Mesenchymal stem cell (in vitro differentiated cells and primary cell): ENCODE measurements around the gene SLN.

Experiments used
- DNase-seq: peaks from one replicate; pipeline ENCODE4 v3.0.0-alpha.2; 2013
- H2AFZ ChIP-seq: one replicate; pipeline ENCODE4 v1.6.1; 2013; ENCODE audit warnings: low read depth, mild to moderate bottlenecking, control low read depth, inconsistent platforms, low read length, moderate library complexity
- H2AK5ac ChIP-seq: 2 replicates; pipeline ENCODE4 v1.6.1; 2013; ENCODE audit warnings: low read length, moderate library complexity, mild to moderate bottlenecking, inconsistent platforms; ENCODE audit not compliant: severe bottlenecking
- H2BK120ac ChIP-seq: one replicate; pipeline ENCODE4 v1.6.1; 2013; ENCODE audit warnings: low read depth, mild to moderate bottlenecking, inconsistent platforms, low read length, moderate library complexity
- H2BK12ac ChIP-seq, 2 experiments: one replicate each; pipeline ENCODE4 v1.6.1; 2013; ENCODE audit warnings: inconsistent platforms in 2 of 2, low read length in 2 of 2, mild to moderate bottlenecking in 2 of 2, moderate library complexity in 2 of 2, control low read depth in 1 of 2
- H2BK15ac ChIP-seq: one replicate; pipeline ENCODE4 v1.6.1; 2013; ENCODE audit warnings: mild to moderate bottlenecking, low read depth, inconsistent platforms; ENCODE audit not compliant: poor library complexity, severe bottlenecking
- H2BK5ac ChIP-seq: 2 replicates; pipeline ENCODE4 v1.6.1; 2013; ENCODE audit warnings: low read depth, mild to moderate bottlenecking, low read length, control low read depth, inconsistent platforms; ENCODE audit not compliant: poor library complexity, severe bottlenecking
- H3K14ac ChIP-seq, 2 experiments: one replicate each; pipeline ENCODE4 v1.6.1; 2013; ENCODE audit warnings: inconsistent platforms in 2 of 2, low read length in 2 of 2, control low read depth in 1 of 2, mild to moderate bottlenecking in 1 of 2, moderate library complexity in 1 of 2
- H3K18ac ChIP-seq, 2 experiments: one replicate each; pipeline ENCODE4 v1.6.1; 2013; ENCODE audit warnings: inconsistent platforms in 2 of 2, low read length in 2 of 2, control low read depth in 1 of 2, low read depth in 1 of 2, mild to moderate bottlenecking in 1 of 2
- H3K23ac ChIP-seq, 2 experiments: one replicate each; pipeline ENCODE4 v1.6.1; 2013; ENCODE audit warnings: inconsistent platforms in 2 of 2, low read length in 2 of 2, mild to moderate bottlenecking in 2 of 2, moderate library complexity in 2 of 2, control low read depth in 1 of 2
- H3K27ac ChIP-seq: 2 replicates; pipeline ENCODE4 v1.5.1; 2013; ENCODE audit warnings: mild to moderate bottlenecking, moderate library complexity, low read length, control low read depth, inconsistent platforms; ENCODE audit not compliant: poor library complexity, severe bottlenecking
- H3K27me3 ChIP-seq, 2 experiments: 2 replicates each; pipeline versions ENCODE4 v1.6.1 to v1.7.0; 2013; ENCODE audit warnings: low read length in 2 of 2, mild to moderate bottlenecking in 2 of 2, moderate library complexity in 2 of 2, control low read depth in 1 of 2, inconsistent platforms in 1 of 2; ENCODE audit not compliant: control insufficient read depth in 1 of 2, insufficient read depth in 1 of 2
- H3K36me3 ChIP-seq, 2 experiments: 2 replicates each; pipeline versions ENCODE4 v1.6.1 to v1.7.0; 2013; ENCODE audit warnings: low read length in 2 of 2, control low read depth in 1 of 2, inconsistent platforms in 1 of 2, low read depth in 1 of 2, mild to moderate bottlenecking in 1 of 2; ENCODE audit not compliant: insufficient read depth in 2 of 2, control insufficient read depth in 1 of 2
- H3K4ac ChIP-seq, 2 experiments: one replicate each; pipeline ENCODE4 v1.6.1; 2013; ENCODE audit warnings: inconsistent platforms in 2 of 2, low read length in 2 of 2, mild to moderate bottlenecking in 2 of 2, moderate library complexity in 2 of 2, control low read depth in 1 of 2, low read depth in 1 of 2
- H3K4me1 ChIP-seq: 2 replicates; pipeline ENCODE4 v1.6.1; 2013; ENCODE audit warnings: low read depth, low read length, control low read depth; ENCODE audit not compliant: control insufficient read depth, insufficient read depth
- H3K4me2 ChIP-seq: 2 replicates; pipeline ENCODE4 v1.6.1; 2013; ENCODE audit warnings: low read length, mild to moderate bottlenecking, inconsistent platforms; ENCODE audit not compliant: poor library complexity, severe bottlenecking
- H3K4me3 ChIP-seq, 2 experiments: 2 replicates each; pipeline versions ENCODE4 v1.5.1 to v1.7.0; 2013; ENCODE audit warnings: low read length in 2 of 2, mild to moderate bottlenecking in 2 of 2, control low read depth in 1 of 2, low read depth in 1 of 2; ENCODE audit not compliant: insufficient read depth in 1 of 2
- H3K79me1 ChIP-seq: replicated peaks from 2 replicates; pipeline ENCODE4 v1.6.1; 2013; ENCODE audit warnings: mild to moderate bottlenecking, control low read depth, low read length, inconsistent platforms; ENCODE audit not compliant: poor library complexity, severe bottlenecking
- H3K9ac ChIP-seq: 2 replicates; pipeline ENCODE4 v1.7.0; 2013; ENCODE audit warnings: mild to moderate bottlenecking, low read length, moderate library complexity
- H3K9me3 ChIP-seq: 2 replicates; pipeline ENCODE4 v1.7.0; 2013; ENCODE audit warnings: mild to moderate bottlenecking, low read length; ENCODE audit not compliant: control insufficient read depth
- H4K8ac ChIP-seq: one replicate; pipeline ENCODE4 v1.6.1; 2013; ENCODE audit warnings: inconsistent platforms, mild to moderate bottlenecking, low read length, moderate library complexity
- H4K91ac ChIP-seq: one replicate; pipeline ENCODE4 v1.6.1; 2013; ENCODE audit warnings: mild to moderate bottlenecking, low read length, inconsistent platforms
- WGBS: methylation state at CpG from one replicate; pipeline ENCODE4 v1.1.7; 2013; ENCODE audit warnings: mixed read lengths; 5-methylcytosine and 5-hydroxymethylcytosine counted together

SLN gene

GRCh38 chr11:107740271-107740670 is 28.4 kb upstream of the SLN start:
- Histone ChIP-seq H3K18ac (no peak overlapping the region), H3K4me2 (no peak overlapping the region), H3K27me3 (peaks cover 5 to 10% of the 10 kb centered on the region in 2 experiments), H3K27ac (no peak overlapping the region), H2BK5ac (no peak overlapping the region), H2AK5ac (no peak overlapping the region), H3K4ac (no peak overlapping the region), H3K23ac (no peak overlapping the region), H3K79me1 (no peaks in the 10 kb centered on the region), H4K91ac (no peak overlapping the region), H3K4me1 (no peaks in the 10 kb centered on the region), H2BK15ac (no peak overlapping the region), H2BK12ac (no peak overlapping the region), H3K4me3 (no peak overlapping the region), H2BK120ac (no peak overlapping the region), H4K8ac (no peak overlapping the region), H3K36me3 (no peaks in the 10 kb centered on the region), H3K14ac (no peak overlapping the region), H3K9ac (no peak overlapping the region), H2AFZ (no peak overlapping the region), H3K9me3 (no peaks in the 10 kb centered on the region)
- no peak for DNase-seq
- 40% methylated on average over 1 of the region's 4 CpGs for WGBS

- no peak overlapping the region for H2BK15ac ChIP-seq
- no peak overlapping the region for H3K4me2 ChIP-seq
- WGBS, result 40% methylated on average over 1 of the region's 1 CpG
- peaks cover 0 to 5% of the 10 kb centered on the region in 2 experiments for H3K27me3 ChIP-seq
- no peak overlapping the region for H2BK12ac ChIP-seq
- no peak overlapping the region for H3K23ac ChIP-seq
- no peak overlapping the region for H3K4me3 ChIP-seq
- no peaks in the 10 kb centered on the region for H3K36me3 ChIP-seq
- no peak overlapping the region for H3K9ac ChIP-seq
- H3K18ac ChIP-seq, result no peak overlapping the region
- no peak overlapping the region for H4K91ac ChIP-seq
- H3K9me3 ChIP-seq, result no peaks in the 10 kb centered on the region
- no peak overlapping the region for H3K4ac ChIP-seq
- H4K8ac ChIP-seq, result no peak overlapping the region
- H3K27ac ChIP-seq, result no peak overlapping the region
- H2AFZ ChIP-seq, result no peak overlapping the region
- DNase-seq, result no peak
- H2BK120ac ChIP-seq, result no peak overlapping the region
- H3K4me1 ChIP-seq, result no peaks in the 10 kb centered on the region
- no peak overlapping the region for H3K14ac ChIP-seq
- H2BK5ac ChIP-seq, result no peak overlapping the region
- H3K79me1 ChIP-seq, result no peaks in the 10 kb centered on the region
- no peak overlapping the region for H2AK5ac ChIP-seq
Measured at GRCh38 chr11:107736546-107736945, 24.7 kb upstream of the SLN start.

GRCh38 chr11:107733518-107733917 is 21.7 kb upstream of the SLN start:
- no peaks in the 10 kb centered on the region for H3K36me3 ChIP-seq
- H2BK120ac ChIP-seq, result no peak overlapping the region
- no peak overlapping the region for H3K23ac ChIP-seq
- no peaks in the 10 kb centered on the region for H3K4me1 ChIP-seq
- no peak overlapping the region for H3K14ac ChIP-seq
- no peak overlapping the region for H2BK5ac ChIP-seq
- H3K18ac ChIP-seq, result no peak overlapping the region
- DNase-seq, result no peak
- H2BK12ac ChIP-seq, result no peak overlapping the region
- H2AFZ ChIP-seq, result no peak overlapping the region
- H4K8ac ChIP-seq, result no peak overlapping the region
- no peak overlapping the region for H3K4me2 ChIP-seq
- H3K27me3 ChIP-seq, result peaks cover 0 to 5% of the 10 kb centered on the region in 2 experiments
- no peak overlapping the region for H3K27ac ChIP-seq
- H3K79me1 ChIP-seq, result no peaks in the 10 kb centered on the region
- no peak overlapping the region for H4K91ac ChIP-seq
- H2BK15ac ChIP-seq, result no peak overlapping the region
- H3K9ac ChIP-seq, result no peak overlapping the region
- H2AK5ac ChIP-seq, result no peak overlapping the region
- no peak overlapping the region for H3K4ac ChIP-seq
- WGBS, result no CpG with 5 or more reads among the region's 3 CpGs
- H3K9me3 ChIP-seq, result no peaks in the 10 kb centered on the region
- no peak overlapping the region for H3K4me3 ChIP-seq

- Histone ChIP-seq H4K91ac (no peak overlapping the region), H3K27ac (no peak overlapping the region), H3K36me3 (no peaks in the 10 kb centered on the region), H3K4me2 (no peak overlapping the region), H2BK5ac (no peak overlapping the region), H2BK120ac (no peak overlapping the region), H2AFZ (no peak overlapping the region), H3K4me1 (no peaks in the 10 kb centered on the region), H3K27me3 (peaks cover 0 to 5% of the 10 kb centered on the region in 2 experiments), H4K8ac (no peak overlapping the region), H3K9ac (no peak overlapping the region), H2AK5ac (no peak overlapping the region), H2BK15ac (no peak overlapping the region), H3K79me1 (no peaks in the 10 kb centered on the region), H3K18ac (no peak overlapping the region), H2BK12ac (no peak overlapping the region), H3K4ac (no peak overlapping the region), H3K4me3 (no peak overlapping the region), H3K14ac (no peak overlapping the region), H3K23ac (no peak overlapping the region), H3K9me3 (no peaks in the 10 kb centered on the region)
- no peak for DNase-seq
- WGBS, result 89% methylated on average over 10 of the region's 10 CpGs
Measured at GRCh38 chr11:107732689-107733051, 20.8 kb upstream of the SLN start.
